Stimulated activated CD8-positive, alpha-beta memory T cell treated with anti-CD3 and anti-CD28 coated beads, Interleukin-4, amount 100 ng/mL, for 48 hours (primary cell): ENCODE results near the gene BPIFB6.

ENCODE experiments used
- DNase-seq: peaks from one replicate; pipeline ENCODE4 v3.0.0-alpha.2; 2020

Gene BPIFB6

GRCh38 chr20:33064572-33065287 lies 33.3 kb downstream of the BPIFB6 start:
- DNase-seq, result no peak

GRCh38 chr20:33065785-33066184 lies 34.3 kb downstream of the BPIFB6 start:
- no peak for DNase-seq

GRCh38 chr20:33067806-33068205 lies 36.4 kb downstream of the BPIFB6 start:
- DNase-seq, result no peak

- no peak for DNase-seq
Measured at GRCh38 chr20:33068251-33068939, 36.9 kb downstream of the BPIFB6 start.

- DNase-seq, result no peak
Measured at GRCh38 chr20:33069673-33070072, 38.2 kb downstream of the BPIFB6 start.

- no peak for DNase-seq
Measured at GRCh38 chr20:33070111-33071053, 38.9 kb downstream of the BPIFB6 start.

GRCh38 chr20:33071198-33071597 lies 39.8 kb downstream of the BPIFB6 start:
- no peak for DNase-seq

- no peak for DNase-seq
Measured at GRCh38 chr20:33072362-33072761, 40.9 kb downstream of the BPIFB6 start.

- DNase-seq, result no peak
Measured at GRCh38 chr20:33072813-33073212, 41.4 kb downstream of the BPIFB6 start.

GRCh38 chr20:33074675-33075074 lies 43.2 kb downstream of the BPIFB6 start:
- no peak for DNase-seq

GRCh38 chr20:33075281-33075680 lies 43.8 kb downstream of the BPIFB6 start:
- DNase-seq, result no peak

GRCh38 chr20:33076662-33077372 lies 45.4 kb downstream of the BPIFB6 start:
- no peak for DNase-seq

- DNase-seq, result no peak
Measured at GRCh38 chr20:33079259-33079658, 47.8 kb downstream of the BPIFB6 start, which contains the start of gene BPIFB4. Gene BPIFB4 (plus strand): TSS chr20:33079643. CDS start chr20:33081527, 1,884 bp downstream.

- DNase-seq, result no peak
Measured at GRCh38 chr20:33081411-33082154, 50.1 kb downstream of the BPIFB6 start.

GRCh38 chr20:33082546-33082945 lies 51.1 kb downstream of the BPIFB6 start:
- DNase-seq, result no peak

GRCh38 chr20:33083544-33084340 lies 52.3 kb downstream of the BPIFB6 start:
- no peak for DNase-seq

- DNase-seq, result no peak
Measured at GRCh38 chr20:33084722-33085121, 53.3 kb downstream of the BPIFB6 start.

- DNase-seq, result no peak
Measured at GRCh38 chr20:33086052-33086722, 54.7 kb downstream of the BPIFB6 start.

GRCh38 chr20:33091147-33091546 lies 59.7 kb downstream of the BPIFB6 start:
- DNase-seq, result no peak

GRCh38 chr20:33091693-33092092 lies 60.2 kb downstream of the BPIFB6 start:
- no peak for DNase-seq
